Upper lobe of left lung (tissue), 4 donors: Measurements from ENCODE around the gene FBXO41.

Source experiments
- CTCF ChIP-seq, 6 experiments: fragments of 450-650 bp in 4 of 6; fragments of 200-600 bp in 2 of 6; sonication (generic) in 2 of 6; IDR thresholded peaks; one replicate each; pipeline ENCODE4 v1.5.1; 2016 to 2019; ENCODE audit warnings: antibody characterized with exemption in 6 of 6
- POLR2A ChIP-seq, 4 donors: fragments of 450-650 bp; IDR thresholded peaks; one replicate each; pipeline ENCODE4 v1.5.1; 2016 to 2017; ENCODE audit warnings: antibody characterized with exemption in 4 of 4, mild to moderate bottlenecking in 2 of 4

GRCh38 chr2:73264783-73265182, 19.5 kb downstream of the FBXO41 start:
- no peak for TF ChIP-seq CTCF (IDR thresholded peaks at IDR 0.05)
- no peak for TF ChIP-seq POLR2A (IDR thresholded peaks at IDR 0.05)
